Esophagus mucosa (tissue), 1 donor: ENCODE measurements around the gene SYTL4. TPM values are rescaled to one million over a fixed set of nuclear protein-coding genes. Genes with fewer than 3 reads are reported as not detected.

Experiments
- ATAC-seq: fragments of 200-7000 bp; cut with Tn5 transposase; one replicate; pipeline ENCODE4 v1.9.1; 2020
- total RNA-seq: library from RNA; stranded (reverse); gene quantifications from one replicate; pipeline ENCODE4 v1.2.4, GENCODE V29; 2023
- donor health status: DM: yes; HTN: yes; CAD: no.

Gene SYTL4
- total RNA-seq, 1 donor from 2014 or later, result 2.9 TPM

DNA sequence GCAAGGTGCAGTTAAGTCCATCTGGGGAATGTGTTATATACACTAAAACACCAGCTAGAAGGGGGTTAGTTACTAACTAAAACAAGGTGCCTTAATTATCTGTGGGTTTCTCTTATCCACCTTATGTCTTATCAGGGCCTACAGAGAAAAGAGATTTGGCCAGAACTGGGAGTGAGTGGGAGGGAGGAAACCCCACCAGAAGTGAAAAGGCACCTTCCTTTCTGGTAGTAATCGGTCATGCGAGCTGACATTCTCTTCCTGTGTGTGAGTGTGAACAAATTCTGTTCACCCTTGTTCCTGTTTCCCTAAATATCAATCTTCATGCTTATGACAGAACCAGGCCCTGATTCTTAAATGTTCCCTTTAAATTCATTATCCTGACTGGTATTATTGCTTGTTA lies 44.4 kb downstream of the SYTL4 start:
- ATAC-seq, result no peak

DNA sequence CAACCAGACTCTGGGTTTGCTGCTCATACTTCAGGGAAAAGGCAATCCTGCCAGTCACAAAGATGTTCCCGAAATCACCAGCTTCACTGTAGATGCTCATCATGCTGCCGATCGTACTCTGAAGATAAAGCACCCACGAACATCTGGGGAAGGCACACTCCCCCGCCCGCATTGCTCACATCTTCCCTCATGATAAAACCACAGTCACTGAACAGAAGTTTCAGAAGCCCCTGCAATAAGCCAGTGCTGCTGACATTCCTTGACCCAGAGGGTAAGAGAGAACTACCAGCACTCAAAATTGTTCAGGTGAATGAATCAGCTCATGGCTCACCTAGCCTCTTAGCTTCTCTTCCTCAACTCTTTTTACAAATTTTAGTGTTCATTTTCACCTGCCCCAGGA lies 44.8 kb downstream of the SYTL4 start:
- ATAC-seq, result no peak

DNA sequence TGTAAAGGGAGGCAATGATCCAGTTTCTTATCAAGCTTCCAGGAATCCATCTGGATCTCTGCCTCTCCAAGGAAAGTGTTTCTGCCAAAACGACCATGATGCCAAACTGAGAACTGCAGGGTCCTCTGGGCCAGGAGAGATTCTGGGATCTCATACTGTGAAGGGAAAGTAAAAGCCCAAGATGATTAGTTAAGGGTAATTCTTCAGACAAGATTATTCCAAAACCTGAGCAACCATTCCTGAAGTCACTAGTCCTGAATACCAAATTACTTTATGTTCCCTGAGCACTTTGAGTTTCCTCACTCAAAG lies 46.0 kb downstream of the SYTL4 start:
- no peak for ATAC-seq

DNA sequence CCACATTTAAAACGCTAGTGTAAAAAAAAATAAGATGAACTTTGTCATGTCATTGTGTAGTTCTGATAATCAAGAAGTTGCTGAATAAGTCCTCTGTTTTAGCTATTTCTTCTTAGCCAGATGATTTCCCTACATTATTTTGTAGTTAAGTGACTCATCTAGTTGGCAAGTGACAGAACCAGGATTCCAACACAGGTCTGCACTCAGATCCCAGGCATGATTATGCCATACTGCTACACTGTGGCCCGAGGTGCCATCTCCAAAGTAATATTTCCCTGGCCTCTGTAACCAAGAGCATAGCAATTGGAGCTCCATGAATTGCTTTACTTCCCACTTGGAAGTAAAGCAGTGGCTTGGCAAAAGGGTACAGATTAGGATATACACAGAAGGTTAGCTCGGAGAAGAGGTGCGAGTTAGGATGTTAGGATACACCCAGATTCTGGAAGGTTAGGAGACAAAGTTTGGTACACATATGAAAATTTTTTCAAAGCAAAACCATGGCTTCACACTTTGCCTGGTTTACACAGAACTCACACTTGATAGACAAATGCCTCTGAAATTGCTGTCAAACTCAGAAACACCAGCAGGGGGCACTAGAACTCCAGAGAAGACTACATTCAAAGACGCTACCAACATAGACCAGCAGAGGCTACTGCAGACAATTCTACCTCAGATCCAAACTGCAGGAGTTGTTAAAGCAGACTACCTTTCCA lies 46.5 kb downstream of the SYTL4 start:
- peak; percentile 88 for ATAC-seq

DNA sequence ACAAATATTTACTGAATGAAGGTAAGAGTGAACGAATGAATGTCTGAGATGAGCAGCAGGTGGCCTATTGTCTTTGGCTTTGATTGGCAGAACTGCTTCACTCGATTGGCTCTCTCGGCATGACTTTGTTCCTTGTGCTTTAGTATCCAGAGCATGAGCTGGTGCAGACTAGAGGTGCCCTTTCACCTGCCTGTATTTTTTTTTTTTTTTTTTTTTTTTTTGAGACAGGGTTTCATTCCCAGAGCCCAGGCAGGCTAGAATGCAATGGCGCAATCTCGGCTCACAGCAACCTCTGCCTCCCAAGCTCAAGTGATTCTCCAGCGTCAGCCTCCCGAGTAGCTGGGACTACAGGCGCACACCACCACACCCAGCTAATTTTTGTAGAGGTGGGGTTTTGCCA lies 49.0 kb downstream of the SYTL4 start:
- ATAC-seq, result no peak

DNA sequence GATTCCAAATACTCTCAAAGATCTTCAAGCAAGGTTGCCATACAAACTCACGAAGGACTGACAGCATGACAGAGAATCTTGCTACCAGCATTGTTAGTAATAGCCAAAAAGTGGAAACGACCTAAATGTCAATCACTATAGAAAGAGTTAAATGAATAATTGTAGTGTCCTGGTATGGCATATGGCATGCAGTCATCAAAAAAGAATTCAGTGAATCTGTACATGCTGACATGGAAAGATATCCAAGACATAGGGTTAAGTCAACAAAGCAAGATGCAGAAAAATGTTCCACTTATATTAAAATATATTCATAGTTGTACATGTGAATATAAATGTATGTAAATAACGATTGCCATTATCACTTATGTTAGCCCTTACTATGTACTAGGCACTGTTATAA lies 50.3 kb downstream of the SYTL4 start:
- no peak for ATAC-seq

DNA sequence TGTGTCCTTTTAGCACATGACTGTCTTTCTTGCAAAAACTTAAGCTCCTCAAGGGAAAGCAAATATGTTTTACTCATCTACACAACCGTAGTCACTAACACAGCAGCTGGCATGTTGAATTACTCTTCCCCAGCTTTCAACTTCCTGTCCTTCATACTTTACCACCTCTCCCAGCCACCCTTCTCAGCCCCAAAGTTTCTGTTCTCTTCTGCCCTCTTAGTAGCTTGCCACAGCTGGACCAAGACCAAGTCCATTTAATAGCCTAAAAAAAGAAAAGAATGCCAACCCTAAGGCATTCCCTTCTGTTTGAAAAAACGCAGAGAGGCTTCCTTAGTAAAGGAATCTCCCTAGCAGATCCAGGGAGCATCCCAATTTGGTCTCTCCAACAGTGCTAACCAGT lies 51.2 kb downstream of the SYTL4 start:
- ATAC-seq, result no peak

DNA sequence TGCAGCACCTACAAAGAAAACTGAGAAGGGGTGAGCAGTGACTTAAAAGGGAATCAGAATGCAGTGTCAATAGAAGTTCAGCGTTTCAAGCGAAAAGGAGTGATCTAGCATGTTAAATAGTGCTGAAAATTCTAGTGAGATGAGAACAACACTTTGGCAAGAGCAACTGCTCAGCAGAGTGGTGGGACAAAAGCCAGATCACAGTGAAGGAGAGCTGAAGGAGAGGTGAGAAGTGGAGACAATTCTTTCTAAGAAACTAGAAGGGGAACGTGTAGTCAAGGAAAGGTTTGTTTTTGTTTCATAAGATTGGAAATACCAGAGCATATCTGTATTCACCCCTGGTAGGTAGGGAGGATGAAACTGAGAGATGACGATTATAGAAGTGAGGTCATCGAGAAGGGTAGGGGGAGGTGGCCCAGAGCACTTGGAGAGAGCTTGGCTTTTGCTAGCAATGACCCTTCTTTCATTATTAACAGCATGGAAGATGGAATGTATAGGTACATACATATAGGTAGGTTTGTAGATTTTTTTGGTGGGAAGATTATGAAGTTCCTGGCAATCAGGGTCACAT lies 54.2 kb downstream of the SYTL4 start:
- no peak for ATAC-seq

DNA sequence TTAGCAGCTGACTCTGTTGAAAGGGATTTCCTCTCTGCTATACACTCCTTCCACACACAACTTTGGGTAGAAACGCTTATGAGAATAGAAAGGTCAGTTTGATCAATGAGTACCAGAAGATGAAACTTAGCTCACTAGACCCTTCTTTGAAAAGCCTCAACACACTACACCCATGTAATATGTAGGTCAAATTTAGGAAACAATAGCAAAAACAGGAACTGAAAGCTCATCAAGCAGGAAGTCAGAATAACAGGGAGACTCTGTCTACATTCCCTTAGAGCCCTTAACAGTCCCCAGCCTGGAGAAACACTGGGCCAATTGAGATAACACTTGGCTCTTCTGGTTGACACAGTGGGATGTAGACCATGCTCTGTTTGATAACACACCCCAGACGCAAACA lies 57.2 kb downstream of the SYTL4 start:
- no peak for ATAC-seq

DNA sequence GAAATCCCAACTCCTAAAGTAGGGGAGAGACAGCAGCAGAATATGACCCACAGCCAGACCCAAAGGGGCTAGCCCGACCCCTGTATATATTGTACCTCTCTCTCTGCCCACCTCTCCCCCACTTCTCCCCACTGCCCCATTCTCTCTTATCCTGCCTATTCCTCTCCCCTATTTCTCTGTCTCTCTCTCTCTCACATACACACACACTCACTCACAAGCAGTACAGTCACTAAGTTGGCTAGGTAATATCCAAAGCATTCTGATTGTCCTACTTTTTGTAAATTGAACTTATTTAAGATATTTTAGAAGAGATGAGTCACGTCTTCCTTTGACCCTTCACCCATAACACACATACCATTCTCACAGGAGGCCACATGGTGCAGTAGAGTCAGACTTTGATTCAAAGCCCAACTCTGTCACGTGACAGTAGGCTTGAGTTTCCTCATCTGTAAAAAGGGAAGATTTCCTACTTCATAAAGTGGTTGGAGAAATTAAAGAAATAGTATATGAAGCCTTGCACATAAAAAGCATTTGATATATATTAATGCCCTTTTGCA lies 58.4 kb downstream of the SYTL4 start:
- no peak for ATAC-seq

DNA sequence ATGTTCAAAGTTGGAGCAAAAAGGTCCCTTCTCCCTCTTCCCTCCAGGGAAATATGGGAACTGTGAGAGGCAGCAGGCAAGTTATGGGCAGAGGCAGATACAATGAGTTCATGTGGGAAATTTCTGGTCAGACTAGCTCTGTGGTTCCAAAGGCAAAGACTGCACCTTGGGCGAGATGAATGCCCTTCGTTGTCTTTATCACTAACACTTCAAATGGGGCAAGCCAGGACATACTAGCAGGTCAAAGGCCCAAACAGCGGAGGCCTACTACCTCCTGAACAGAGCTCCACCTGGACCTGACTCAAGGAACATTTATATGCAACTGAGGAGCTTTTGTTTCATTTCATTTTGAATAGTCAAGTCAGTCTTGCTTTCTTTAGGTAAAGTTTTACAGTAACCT lies 59.0 kb downstream of the SYTL4 start:
- ATAC-seq, result no peak

DNA sequence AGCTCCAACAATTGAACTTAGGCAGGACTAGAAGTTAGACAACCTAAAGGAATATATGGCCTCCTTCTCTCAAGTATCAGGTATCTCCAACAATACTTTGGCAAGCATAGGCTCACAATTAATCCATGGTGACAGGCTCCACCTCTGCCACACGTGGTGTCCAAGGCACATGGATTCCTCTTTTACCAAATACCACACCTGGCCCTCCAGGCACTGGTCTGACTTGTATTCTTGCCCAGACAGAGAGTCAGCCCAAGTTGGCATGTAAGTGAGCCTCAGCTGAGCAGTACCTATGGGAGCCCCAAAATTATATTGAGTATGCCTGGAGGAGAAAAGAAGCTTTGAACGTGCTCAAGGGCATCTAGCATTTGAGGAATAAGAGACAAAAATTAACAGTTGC lies 68.3 kb downstream of the SYTL4 start:
- peak; percentile 88 for ATAC-seq

DNA sequence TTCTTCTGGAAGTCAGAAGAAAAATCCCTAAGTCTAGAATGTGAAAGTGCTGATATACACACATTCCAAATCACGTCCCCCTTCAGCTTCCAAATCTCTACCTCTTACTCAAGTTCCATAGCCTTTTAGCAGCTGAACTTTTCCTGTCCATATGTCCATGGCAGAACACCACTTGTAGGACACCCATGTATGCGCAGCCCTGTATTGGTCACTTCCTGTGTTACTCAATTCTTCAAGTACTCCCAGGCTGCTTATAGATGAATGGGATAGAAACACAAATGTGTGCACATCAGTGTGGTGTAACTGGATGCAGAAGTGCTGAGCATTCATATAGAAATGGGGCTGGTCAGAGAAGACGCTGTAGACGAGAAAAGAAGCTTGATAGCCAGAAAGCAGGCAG lies 69.1 kb downstream of the SYTL4 start:
- peak; percentile 45 for ATAC-seq

DNA sequence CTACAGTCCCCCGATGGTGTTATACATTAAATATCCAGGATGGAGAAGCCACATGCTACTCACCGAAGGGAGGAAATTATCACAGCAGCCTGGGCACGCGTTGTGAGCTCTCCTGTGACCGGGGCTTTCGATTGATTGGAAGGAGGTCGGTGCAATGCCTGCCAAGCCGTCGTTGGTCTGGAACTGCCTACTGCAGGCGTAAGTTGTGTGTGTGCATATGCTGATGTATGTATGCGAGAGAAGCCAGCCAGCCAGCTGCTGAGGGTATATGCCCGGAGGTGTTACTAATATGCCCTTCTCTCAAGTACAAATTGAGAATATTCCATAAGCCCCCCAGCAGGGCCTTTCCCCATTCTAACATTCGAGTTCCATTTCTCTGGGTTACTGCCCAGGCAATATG lies 69.8 kb downstream of the SYTL4 start:
- no peak for ATAC-seq

DNA sequence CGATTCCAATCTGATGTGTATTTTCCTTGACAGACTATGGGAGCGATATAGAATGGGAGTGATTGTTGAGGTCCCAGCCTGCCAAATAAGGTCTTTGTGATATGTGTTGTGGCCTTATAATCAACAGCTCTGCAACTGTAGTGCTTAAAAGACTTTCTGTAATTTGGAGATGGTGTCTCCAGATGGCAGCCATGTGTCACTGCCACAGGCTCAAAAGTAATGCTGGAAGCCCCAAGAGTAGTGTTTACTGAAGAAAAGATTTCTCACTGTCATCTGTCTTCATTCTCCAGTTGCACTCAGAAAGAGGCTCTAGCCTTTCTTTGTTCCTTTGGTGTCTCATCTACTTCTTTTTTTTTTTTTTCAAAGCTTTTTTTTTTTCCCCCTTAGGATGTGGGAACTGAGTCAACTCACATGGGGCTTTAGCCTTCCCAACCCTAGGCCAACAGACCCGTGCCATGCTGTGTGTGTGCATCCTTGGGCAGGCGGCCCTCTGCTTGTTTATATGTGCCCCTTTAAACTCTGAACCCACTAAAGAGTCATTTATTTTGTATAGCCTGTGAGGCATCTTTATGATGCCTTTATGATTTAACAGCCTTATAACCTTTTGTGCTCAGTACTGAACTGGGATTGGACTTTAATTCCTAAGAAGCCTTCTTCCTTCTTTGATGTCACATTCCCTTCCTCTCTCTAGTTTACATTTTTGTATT lies 72.3 kb downstream of the SYTL4 start:
- ATAC-seq, result no peak

DNA sequence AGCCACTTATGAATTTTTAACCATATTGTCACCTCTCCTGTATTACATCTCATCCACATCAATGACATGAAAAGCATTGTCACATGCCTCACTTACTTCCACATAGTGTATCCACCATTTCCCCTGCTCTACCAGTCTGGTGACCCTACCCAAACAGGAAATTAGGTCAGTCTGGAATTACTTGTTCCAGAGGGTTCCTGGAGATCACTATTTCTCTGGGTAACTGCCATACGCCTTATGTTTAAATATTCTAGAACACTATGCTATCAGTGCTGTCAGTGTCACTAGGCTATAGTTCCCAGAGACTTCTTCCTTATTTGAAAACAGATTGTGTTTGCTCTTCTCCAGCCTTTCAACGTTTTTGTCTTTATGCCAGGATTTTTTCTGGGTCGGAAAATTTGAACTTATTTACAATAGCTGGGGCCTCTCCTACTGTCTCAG lies 73.0 kb downstream of the SYTL4 start:
- ATAC-seq, result peak; percentile 85

DNA sequence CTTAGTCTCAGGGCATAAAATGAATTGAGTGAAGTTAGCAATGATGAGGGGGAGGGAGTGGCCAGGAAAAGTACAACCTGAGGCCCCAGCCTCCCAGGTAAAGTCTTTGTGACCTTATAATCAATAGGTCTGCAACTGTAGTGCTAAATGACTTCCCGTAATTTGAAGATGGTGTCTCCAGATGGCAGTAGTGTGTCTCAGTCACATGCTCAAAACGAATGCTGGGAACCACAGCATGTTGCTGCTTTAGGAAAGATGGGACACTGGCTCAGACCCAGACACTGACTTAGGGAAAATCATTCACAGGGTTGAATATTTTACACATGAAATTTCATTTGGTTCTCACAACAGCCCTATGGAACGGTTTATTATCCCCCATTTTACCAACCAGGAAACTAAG lies 77.7 kb downstream of the SYTL4 start:
- ATAC-seq, result no peak

DNA sequence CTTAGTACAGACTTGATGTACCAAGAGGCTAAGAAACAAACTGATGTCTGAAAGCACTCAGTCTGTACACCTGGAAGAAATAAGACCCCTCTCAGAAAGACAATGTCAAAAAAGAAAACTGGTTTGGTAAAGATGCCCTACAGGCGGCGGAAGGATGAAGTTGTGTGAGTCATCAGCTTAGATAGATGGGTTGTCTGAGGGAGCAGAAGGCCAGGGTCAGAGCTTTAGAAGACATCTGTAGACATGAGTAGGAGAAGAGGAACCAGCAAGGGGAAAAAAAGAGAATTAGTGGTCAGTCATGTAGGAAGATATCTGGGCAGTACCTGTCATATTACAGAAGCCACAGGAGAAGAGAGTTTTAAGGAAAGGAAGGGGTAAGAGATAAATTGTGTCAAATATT lies 79.7 kb downstream of the SYTL4 start:
- ATAC-seq, result no peak

DNA sequence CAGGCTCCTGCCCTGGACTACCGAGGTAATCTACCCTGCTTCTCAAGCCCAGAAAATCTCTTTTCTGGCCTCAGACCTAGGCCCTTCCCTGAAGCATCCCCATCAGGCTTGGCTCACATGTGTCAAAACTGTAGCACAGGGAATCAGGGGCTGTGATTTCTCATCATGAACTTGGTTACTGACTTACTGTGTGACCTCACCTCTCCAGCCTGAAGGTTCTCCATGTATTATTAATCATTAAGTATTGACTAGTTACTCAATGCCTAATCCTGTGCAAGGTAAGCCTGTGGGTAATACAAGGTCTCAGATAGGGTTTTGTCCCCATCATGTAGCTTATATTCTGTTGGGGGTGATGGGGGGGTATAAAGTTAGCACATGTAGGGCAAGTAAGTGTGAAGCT lies 81.1 kb downstream of the SYTL4 start:
- no peak for ATAC-seq

DNA sequence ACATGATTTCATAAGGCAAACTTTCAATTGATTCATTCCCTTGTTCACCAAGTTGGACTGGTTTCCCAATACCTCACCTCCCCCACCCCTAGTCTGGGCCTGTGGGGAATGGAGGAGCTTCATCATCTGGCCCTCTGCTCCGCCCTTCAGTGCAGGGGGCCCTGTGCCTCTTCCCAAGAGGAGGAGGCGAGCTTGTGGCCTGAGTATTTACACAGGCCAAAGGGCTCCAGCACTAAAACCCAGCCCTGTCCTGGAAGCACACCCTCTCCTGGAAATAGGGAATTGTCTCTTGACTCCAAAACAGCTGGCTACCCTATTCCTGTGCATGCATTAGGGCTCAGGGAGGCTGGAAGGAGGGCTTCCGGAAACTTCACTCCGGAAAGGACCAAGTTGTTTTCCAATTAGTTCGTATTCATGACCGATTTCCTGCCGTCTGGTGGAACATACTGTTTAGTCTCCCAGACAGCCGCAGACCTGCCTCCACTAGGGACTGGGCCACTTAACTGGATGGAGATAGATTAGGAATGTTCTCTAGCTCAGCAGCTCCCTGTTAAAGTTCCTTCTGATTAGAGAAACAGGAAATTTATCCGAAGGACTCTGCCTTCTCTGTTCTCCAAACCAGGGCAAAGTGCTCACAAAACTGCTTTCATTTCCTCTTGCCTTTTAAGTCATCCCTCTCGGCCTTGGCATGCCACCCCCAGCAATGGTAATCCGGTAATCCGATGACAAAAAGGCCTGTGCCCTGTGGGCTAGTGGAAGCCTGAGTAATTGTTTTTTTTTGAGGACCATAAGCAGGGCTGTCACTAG lies 82.2 kb downstream of the SYTL4 start:
- ATAC-seq, result peak; percentile 80

DNA sequence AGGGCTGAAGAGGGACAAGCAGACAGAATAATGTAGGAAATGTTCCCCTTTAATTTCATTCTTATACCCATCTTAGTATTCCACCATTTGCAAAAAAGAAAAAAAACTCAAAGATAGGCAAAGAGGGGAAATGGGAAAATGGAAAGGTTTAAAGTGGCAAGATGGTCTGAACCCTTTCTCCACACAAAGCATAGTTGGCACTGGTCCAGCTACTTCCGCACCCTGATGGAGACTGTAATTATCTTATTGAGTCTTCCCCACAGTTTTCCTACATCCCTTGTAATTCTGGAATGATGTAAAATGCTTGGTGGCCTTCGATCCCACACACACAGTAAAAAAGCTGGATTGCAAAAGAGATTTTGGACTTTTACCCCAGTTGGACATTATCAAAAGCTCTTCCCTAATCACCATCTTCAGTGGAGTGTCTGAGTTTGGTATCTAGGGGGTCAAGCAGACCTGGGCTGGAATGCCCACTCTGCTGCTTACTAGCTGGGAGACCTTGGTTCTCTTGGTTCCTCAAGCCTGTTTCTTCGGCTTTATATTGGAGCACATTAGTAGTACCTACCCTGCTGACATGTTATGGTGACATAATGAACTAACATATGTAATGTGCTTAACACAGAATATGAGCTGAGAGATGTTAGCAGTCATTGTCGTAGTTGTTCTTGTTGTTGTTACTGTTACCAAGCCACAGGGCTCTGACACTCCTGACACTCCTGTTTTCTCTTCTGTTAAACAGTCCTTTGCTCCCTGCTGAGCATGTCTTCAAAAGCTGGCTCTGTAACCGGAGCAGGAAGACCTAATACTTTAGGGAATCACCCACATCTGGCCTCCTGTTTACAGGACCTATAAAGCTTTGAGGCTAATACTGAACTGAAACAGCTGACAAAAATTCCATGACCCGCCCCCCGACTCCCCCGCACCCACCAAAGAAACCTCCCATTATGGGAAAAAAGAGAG lies 83.2 kb downstream of the SYTL4 start:
- ATAC-seq, result peak; percentile 34

DNA sequence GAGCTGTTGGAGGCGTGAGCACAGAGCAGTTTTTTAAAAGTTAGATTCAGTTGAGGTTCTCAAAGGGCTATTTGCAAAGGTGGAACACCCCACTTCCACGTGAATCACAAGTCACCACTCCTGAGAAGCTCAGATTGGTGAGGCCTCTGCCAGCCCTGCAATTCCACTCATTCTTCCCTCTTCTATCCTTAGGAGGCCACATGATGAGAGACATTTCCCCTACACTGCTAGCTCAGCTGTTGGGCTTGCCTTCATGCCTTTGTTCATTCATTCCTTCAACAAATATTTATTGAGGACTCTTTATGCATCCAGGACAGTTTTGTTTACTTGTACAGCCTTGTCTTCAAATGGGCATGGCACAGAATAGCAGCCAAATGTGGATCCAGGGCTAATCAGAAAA lies 84.2 kb downstream of the SYTL4 start:
- ATAC-seq, result no peak
